HG03354 (cell line): ENCODE results near the gene RYR3.

Experiments used
- ATAC-seq: cut with Tn5 transposase; IDR thresholded peaks from one replicate; pipeline ENCODE4 v1.9.1; 2021; ENCODE audit warnings: mild to moderate bottlenecking; ENCODE audit not compliant: unreplicated experiment, poor library complexity, severe bottlenecking

Gene RYR3

GRCh38 chr15:33489335-33489734 lies 178.6 kb downstream of the RYR3 start:
- no peak for ATAC-seq

GRCh38 chr15:33490703-33491102 lies 179.9 kb downstream of the RYR3 start:
- ATAC-seq: no peak

GRCh38 chr15:33492434-33493052 lies 181.8 kb downstream of the RYR3 start:
- no peak for ATAC-seq

GRCh38 chr15:33494306-33494705 lies 183.5 kb downstream of the RYR3 start:
- ATAC-seq: no peak

GRCh38 chr15:33500432-33501195 lies 189.8 kb downstream of the RYR3 start:
- no peak for ATAC-seq

- no peak for ATAC-seq
Measured at GRCh38 chr15:33503681-33504080, 192.9 kb downstream of the RYR3 start.

GRCh38 chr15:33506781-33507296 lies 196.1 kb downstream of the RYR3 start:
- ATAC-seq: no peak

GRCh38 chr15:33508703-33509102 lies 197.9 kb downstream of the RYR3 start:
- no peak for ATAC-seq

- ATAC-seq: no peak
Measured at GRCh38 chr15:33515121-33515520, 204.4 kb downstream of the RYR3 start.

GRCh38 chr15:33516563-33516962 lies 205.8 kb downstream of the RYR3 start:
- no peak for ATAC-seq

GRCh38 chr15:33517944-33518343 lies 207.2 kb downstream of the RYR3 start:
- ATAC-seq: no peak

GRCh38 chr15:33518421-33518820 lies 207.7 kb downstream of the RYR3 start:
- ATAC-seq: no peak

GRCh38 chr15:33524274-33524673 lies 213.5 kb downstream of the RYR3 start:
- no peak for ATAC-seq

- ATAC-seq: no peak
Measured at GRCh38 chr15:33526532-33526931, 215.8 kb downstream of the RYR3 start.

- ATAC-seq: no peak
Measured at GRCh38 chr15:33533197-33533596, 222.4 kb downstream of the RYR3 start.

- no peak for ATAC-seq
Measured at GRCh38 chr15:33534642-33535041, 223.9 kb downstream of the RYR3 start.

GRCh38 chr15:33535135-33535534 lies 224.4 kb downstream of the RYR3 start:
- ATAC-seq: no peak

- ATAC-seq: no peak
Measured at GRCh38 chr15:33539825-33540573, 229.2 kb downstream of the RYR3 start.

- no peak for ATAC-seq
Measured at GRCh38 chr15:33543957-33544356, 233.2 kb downstream of the RYR3 start.

GRCh38 chr15:33545866-33546265 lies 235.1 kb downstream of the RYR3 start:
- no peak for ATAC-seq

- no peak for ATAC-seq
Measured at GRCh38 chr15:33547876-33548275, 237.1 kb downstream of the RYR3 start.
